Thyroid gland (tissue), 4 donors: Measurements from ENCODE around the gene TMC6.

Experiments
- CTCF ChIP-seq, 6 experiments: fragments of 200-600 bp in 3 of 6; fragments of 450-650 bp in 3 of 6; sonication (generic) in 3 of 6; IDR thresholded peaks; one replicate each; pipeline ENCODE4 v1.5.1; 2016 to 2019; ENCODE audit warnings: antibody characterized with exemption in 6 of 6, mild to moderate bottlenecking in 2 of 6, inconsistent platforms in 1 of 6, moderate library complexity in 1 of 6
- POLR2A ChIP-seq, 2 donors: fragments of 450-650 bp; IDR thresholded peaks; one replicate each; pipeline ENCODE4 v1.6.1; 2017; ENCODE audit warnings: antibody characterized with exemption in 2 of 2, mild to moderate bottlenecking in 2 of 2, moderate library complexity in 1 of 2

GRCh38 chr17:78137392-78138203 lies 9.0 kb upstream of the TMC6 start:
- TF ChIP-seq CTCF (IDR thresholded peaks at IDR 0.05): peak in 1 of 6 experiments; percentile 2
- no peak for TF ChIP-seq POLR2A (IDR thresholded peaks at IDR 0.05)
